ENCODE results near the gene KPNB1.

DNA sequence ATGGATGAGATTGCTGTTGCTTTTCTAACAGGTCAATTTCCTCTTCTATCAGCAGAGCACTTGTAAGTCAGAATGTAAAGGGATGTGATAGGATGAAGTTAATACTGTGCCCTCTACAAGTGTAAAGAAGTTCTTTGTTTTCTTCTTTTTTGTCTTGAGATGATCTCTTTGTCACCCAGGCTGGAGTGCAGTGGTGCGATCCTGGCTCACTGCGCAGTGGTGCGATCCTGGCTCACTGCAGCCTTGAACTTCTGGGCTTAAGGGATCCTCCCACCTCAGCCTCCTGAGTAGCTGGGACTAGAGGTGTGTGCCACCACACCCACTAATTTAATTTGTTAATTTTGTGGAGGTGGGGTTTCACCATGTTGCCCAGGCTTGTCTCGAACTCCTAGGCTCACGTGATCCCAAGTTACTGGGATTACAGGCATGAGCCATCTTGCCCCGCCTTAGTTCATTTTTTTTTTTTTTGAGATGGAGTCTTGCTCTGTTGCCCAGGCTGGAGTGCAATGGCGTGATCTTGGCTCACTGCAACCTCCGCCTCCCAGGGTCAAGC lies 21.6 kb upstream of the KPNB1 start:
- TF ChIP-seq, protein P1, sequence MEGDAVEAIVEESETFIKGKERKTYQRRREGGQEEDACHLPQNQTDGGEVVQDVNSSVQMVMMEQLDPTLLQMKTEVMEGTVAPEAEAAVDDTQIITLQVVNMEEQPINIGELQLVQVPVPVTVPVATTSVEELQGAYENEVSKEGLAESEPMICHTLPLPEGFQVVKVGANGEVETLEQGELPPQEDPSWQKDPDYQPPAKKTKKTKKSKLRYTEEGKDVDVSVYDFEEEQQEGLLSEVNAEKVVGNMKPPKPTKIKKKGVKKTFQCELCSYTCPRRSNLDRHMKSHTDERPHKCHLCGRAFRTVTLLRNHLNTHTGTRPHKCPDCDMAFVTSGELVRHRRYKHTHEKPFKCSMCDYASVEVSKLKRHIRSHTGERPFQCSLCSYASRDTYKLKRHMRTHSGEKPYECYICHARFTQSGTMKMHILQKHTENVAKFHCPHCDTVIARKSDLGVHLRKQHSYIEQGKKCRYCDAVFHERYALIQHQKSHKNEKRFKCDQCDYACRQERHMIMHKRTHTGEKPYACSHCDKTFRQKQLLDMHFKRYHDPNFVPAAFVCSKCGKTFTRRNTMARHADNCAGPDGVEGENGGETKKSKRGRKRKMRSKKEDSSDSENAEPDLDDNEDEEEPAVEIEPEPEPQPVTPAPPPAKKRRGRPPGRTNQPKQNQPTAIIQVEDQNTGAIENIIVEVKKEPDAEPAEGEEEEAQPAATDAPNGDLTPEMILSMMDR (IDR thresholded peaks at IDR 0.05; ENCODE audit: insufficient read depth, low read depth, low read length) = no peak
- no peak for TF ChIP-seq EZH2 (IDR thresholded peaks at IDR 0.05; ENCODE audit: insufficient read depth, low read length)
